K562 (cell line): ENCODE results near the gene SFMBT2. TPM values are rescaled to one million over a fixed set of nuclear protein-coding genes. Genes with fewer than 3 reads are reported as not detected.

ENCODE experiments used
- ATAC-seq: fragments of 200-7000 bp; cut with Tn5 transposase; 3 replicates; pipeline ENCODE4 v1.9.1; 2020; ENCODE audit warnings: moderate library complexity
- BruUV-seq: library from RNA; stranded (reverse); fragments of 400-500 nt; replicated peaks from 2 replicates; lab custom pipeline; 2021; lab: Mats Ljungman, UMichigan
- CTCF ChIA-PET: fragments of 300-600 bp; formaldehyde crosslinking; extraction: SDS; loops from one replicate; lab custom pipeline; 2021; ENCODE audit warnings: low intra/inter-chr PET ratio; lab: Yijun Ruan, JAX
- POLR2A ChIA-PET: fragments of 300-600, 350-650 bp; sonication (Branson Sonifier 250); formaldehyde crosslinking; extraction: SDS; loops from one replicate; lab custom pipeline; 2021; ENCODE audit warnings: antibody characterized with exemption, inconsistent platforms; lab: Yijun Ruan, JAX
- DNase-seq, 4 experiments: peaks; one replicate each; pipeline versions ENCODE4 v3.0.0 to v3.0.0-alpha.2; 2011 to 2018; ENCODE audit warnings: low spot score in 3 of 4, mixed read lengths in 3 of 4; ENCODE audit errors: extremely low read depth in 1 of 4
- FAIRE-seq: peaks from 2 replicates; lab custom pipeline; 2011; peaks lifted over from hg19 to GRCh38; lab: Jason Lieb, UNC
- H2AFZ ChIP-seq: 2 replicates; pipeline ENCODE4 v1.6.0; 2011; ENCODE audit warnings: low read depth, low read length, control low read depth, inconsistent platforms
- H3K27ac ChIP-seq: fragments of 200-600 bp; 3 replicates; pipeline ENCODE4 v1.8.0; 2011; ENCODE audit warnings: low read depth, mild to moderate bottlenecking, control low read depth, inconsistent platforms, low read length, moderate library complexity, mixed read lengths; ENCODE audit errors: extremely low read depth
- H3K27me3 ChIP-seq, 2 experiments: fragments of 300-600 bp in 1 of 2; 2 replicates in 1 of 2; 3 replicates in 1 of 2; pipeline versions ENCODE4 v1.6.0 to v1.8.0; 2011; ENCODE audit warnings: inconsistent platforms in 2 of 2, low read length in 2 of 2, mild to moderate bottlenecking in 1 of 2, mixed read lengths in 1 of 2, moderate library complexity in 1 of 2; ENCODE audit not compliant: control insufficient read depth in 2 of 2, insufficient read depth in 2 of 2
- H3K36me3 ChIP-seq: fragments of 300-600 bp; 3 replicates; pipeline ENCODE4 v1.8.0; 2011; ENCODE audit warnings: mild to moderate bottlenecking, low read length, inconsistent platforms; ENCODE audit not compliant: control insufficient read depth, insufficient read depth
- H3K4me1 ChIP-seq, 2 experiments: fragments of 200-600 bp in 1 of 2; replicated peaks in 1 of 2; 2 replicates in 1 of 2; 3 replicates in 1 of 2; pipeline versions ENCODE4 v1.5.1 to v1.8.0; 2011; ENCODE audit warnings: inconsistent platforms in 2 of 2, low read length in 2 of 2, mild to moderate bottlenecking in 1 of 2, mixed read lengths in 1 of 2, moderate library complexity in 1 of 2; ENCODE audit not compliant: control insufficient read depth in 2 of 2, insufficient read depth in 2 of 2
- H3K4me2 ChIP-seq: 2 replicates; pipeline ENCODE4 v1.6.1; 2011; ENCODE audit warnings: low read length, control low read depth, inconsistent platforms, mixed read lengths; ENCODE audit not compliant: insufficient read depth
- H3K4me3 ChIP-seq: fragments of 200-600 bp; sonication (generic), shearing (Covaris generic); 2 replicates; pipeline ENCODE4 v1.5.1; 2016; ENCODE audit warnings: control low read depth, inconsistent platforms
- H3K79me2 ChIP-seq: fragments of 200-600 bp; 3 replicates; pipeline ENCODE4 v1.8.0; 2011; ENCODE audit warnings: low read length, inconsistent platforms; ENCODE audit not compliant: control insufficient read depth, insufficient read depth
- H3K9ac ChIP-seq, 2 experiments: 2 replicates each; pipeline versions ENCODE4 v1.6.0 to v1.6.1; 2011; ENCODE audit warnings: low read depth in 2 of 2, low read length in 2 of 2, control low read depth in 1 of 2, inconsistent platforms in 1 of 2, mild to moderate bottlenecking in 1 of 2, mixed read lengths in 1 of 2; ENCODE audit not compliant: insufficient read depth in 1 of 2
- H3K9me1 ChIP-seq: one replicate; pipeline ENCODE4 v1.6.0; 2011; ENCODE audit warnings: inconsistent platforms, mild to moderate bottlenecking, low read length, moderate library complexity; ENCODE audit not compliant: control insufficient read depth, insufficient read depth
- H3K9me3 ChIP-seq: replicated peaks from 2 replicates; pipeline ENCODE4 v1.5.1; 2011; ENCODE audit warnings: low read depth, low read length, inconsistent platforms; ENCODE audit not compliant: control insufficient read depth, insufficient read depth
- H4K20me1 ChIP-seq: replicated peaks from 2 replicates; pipeline ENCODE4 v1.6.1; 2011; ENCODE audit warnings: low read length, inconsistent platforms, mixed read lengths; ENCODE audit not compliant: control insufficient read depth, insufficient read depth
- CBFA2T3 ChIP-seq: fragments of 450-650 bp; IDR thresholded peaks from 2 replicates; pipeline ENCODE4 v1.6.1; 2017
- HDGF ChIP-seq: fragments of 450-650 bp; IDR thresholded peaks from 2 replicates; pipeline ENCODE4 v1.6.1; 2016
- TAL1 ChIP-seq: fragments of 450-650 bp; IDR thresholded peaks from 2 replicates; pipeline ENCODE4 v1.6.1; 2016; ENCODE audit warnings: mild to moderate bottlenecking
- TCF3 ChIP-seq: sonication (generic); formaldehyde crosslinking; IDR thresholded peaks from 2 replicates; pipeline ENCODE4 v1.4.0; 2020; ENCODE audit warnings: mild to moderate bottlenecking, missing genetic modification reagents
- TEAD4 ChIP-seq, 2 experiments: sonication (generic) in 1 of 2; formaldehyde crosslinking in 1 of 2; IDR thresholded peaks; 2 replicates each; pipeline versions ENCODE4 v1.6.1 to v1.8.0; 2012 to 2022; ENCODE audit warnings: borderline replicate concordance in 1 of 2, inconsistent platforms in 1 of 2, low read length in 1 of 2, mild to moderate bottlenecking in 1 of 2, missing genetic modification reagents in 1 of 2
- ZNF707 ChIP-seq: fragments of 250-450 bp; sonication (Bioruptor Pico); conservative IDR thresholded peaks from 2 replicates; pipeline ENCODE4 v1.8.0; 2022; ENCODE audit warnings: inconsistent platforms, mild to moderate bottlenecking, moderate library complexity
- WGBS: fragments of 100-300 bp; shearing (Covaris generic); methylation state at CpG from one replicate; pipeline ENCODE4 v1.1.6; 2016; ENCODE audit warnings: low coverage, mixed read lengths; ENCODE audit not compliant: insufficient coverage; ENCODE audit errors: missing lambda C conversion rate; 5-methylcytosine and 5-hydroxymethylcytosine counted together
- in situ Hi-C: fragments of 300-500 bp; cut with MboI; formaldehyde crosslinking; loops from 4 replicates; pipeline ENCODE4 v1.15.0; 2018; ENCODE audit warnings: inconsistent platforms, mixed read lengths
- intact Hi-C: fragments of 100-400 bp; cut with micrococcal nuclease; formaldehyde crosslinking; loops from 2 replicates; pipeline ENCODE4 v1.14.2; 2022
- polyA plus RNA-seq, 8 experiments: library from polyadenylated mRNA; depleted of rRNA in 4 of 8; stranded (reverse) in 5 of 8; unstranded in 3 of 8; fragments of >200 nt; fragmentation: Nextera tagmentation in 2 of 8; fragmentation: Illumina TruSeq in 1 of 8; extraction: Ambion mirVana in 2 of 8; extraction: Trizol in 1 of 8; gene quantifications; 2 replicates each; pipeline versions ENCODE4 v1.2.1 to v1.2.3, GENCODE V29; 2011 to 2014; ENCODE audit warnings: inconsistent platforms in 1 of 8, missing spikeins in 1 of 8
- total RNA-seq, 7 experiments: library from RNA; depleted of rRNA in 6 of 7; stranded (reverse); fragments of >200 nt in 6 of 7; fragmentation: Illumina TruSeq in 2 of 7; extraction: Trizol in 2 of 7; gene quantifications; 2 replicates each; pipeline versions ENCODE4 v1.2.1 to v1.2.3, GENCODE V29; 2011 to 2021; ENCODE audit warnings: low replicate concordance in 1 of 7

SFMBT2 gene
- total and polyA plus RNA-seq, 9 of the 15 experiments (the other 6 are each of a cell fraction or from before 2014, with no cell fraction given), result 1.2 to 13.6 (median 7.6) TPM

GRCh38 chr10:7399533-7399932 lies 11.3 kb downstream of the SFMBT2 start:
- intact Hi-C loops, result no loop called here
- peak; percentile 84 for ATAC-seq
- H3K27ac ChIP-seq, result peak overlapping the region; percentile 14; the same call in 1 of the 3 replicates
- no peaks in the 10 kb centered on the region for H3K9me3 ChIP-seq
- no peak overlapping the region for H3K9ac ChIP-seq
- peaks cover 4% of the 10 kb centered on the region for H3K9me1 ChIP-seq
- POLR2A ChIA-PET, result interaction anchor here (0.6 to 1.3 kb wide), 2 partner anchors 11 to 147 kb away, joined by 4 to 6 read pairs; partner anchors contain the start of gene SFMBT2
- peak in 2 of 4 experiments; percentile 34 to 41 for DNase-seq
- peak; percentile 89 for FAIRE-seq
- in situ Hi-C loops, result no loop called here
- peaks cover 4% of the 10 kb centered on the region for H3K36me3 ChIP-seq
- BruUV-seq, result no TSS peak
- H3K4me2 ChIP-seq, result peak overlapping the region; percentile 50
- CTCF ChIA-PET, result no interaction called here
- WGBS, result 11% methylated on average over 3 of the region's 3 CpGs
- H3K4me1 ChIP-seq, result peaks cover 11 to 41% of the 10 kb centered on the region in 2 experiments; a peak in 3 of 5 replicates
- peaks cover 24% of the 10 kb centered on the region; the same call in 1 of the 2 replicates for H4K20me1 ChIP-seq
- no peaks in the 10 kb centered on the region for H3K27me3 ChIP-seq
- H3K79me2 ChIP-seq, result peaks cover 94% of the 10 kb centered on the region
- H3K4me3 ChIP-seq, result no peak overlapping the region
- no peak overlapping the region for H2AFZ ChIP-seq
- TF ChIP-seq ZNF707 (CRISPR knock-in tag) (no peak), TEAD4 (IDR thresholded peaks at IDR 0.05; ENCODE audit: low read length) (0 out of 2 replicates have a peak, but pooled peaks have one; percentile 10), TEAD4 (CRISPR knock-in tag; IDR thresholded peaks at IDR 0.05; ENCODE audit: borderline replicate concordance) (no peak), TCF3 (CRISPR knock-in tag) (0 out of 2 replicates have a peak, but pooled peaks have one; percentile 10), HDGF (no peak), CBFA2T3 (peak; percentile 49), TAL1 (peak; percentile 15; the same call in 1 of the 2 replicates)
